GM18519 (cell line): ENCODE data around the gene ZNF597.

ENCODE experiments used
- ATAC-seq: cut with Tn5 transposase; IDR thresholded peaks from one replicate; pipeline ENCODE4 v1.9.1; 2021; ENCODE audit warnings: mild to moderate bottlenecking, moderate library complexity; ENCODE audit not compliant: unreplicated experiment, low FRiP score

The ZNF597 gene

GRCh38 chr16:3458278-3458851 lies 15.1 kb upstream of the ZNF597 start:
- ATAC-seq: no peak

DNA sequence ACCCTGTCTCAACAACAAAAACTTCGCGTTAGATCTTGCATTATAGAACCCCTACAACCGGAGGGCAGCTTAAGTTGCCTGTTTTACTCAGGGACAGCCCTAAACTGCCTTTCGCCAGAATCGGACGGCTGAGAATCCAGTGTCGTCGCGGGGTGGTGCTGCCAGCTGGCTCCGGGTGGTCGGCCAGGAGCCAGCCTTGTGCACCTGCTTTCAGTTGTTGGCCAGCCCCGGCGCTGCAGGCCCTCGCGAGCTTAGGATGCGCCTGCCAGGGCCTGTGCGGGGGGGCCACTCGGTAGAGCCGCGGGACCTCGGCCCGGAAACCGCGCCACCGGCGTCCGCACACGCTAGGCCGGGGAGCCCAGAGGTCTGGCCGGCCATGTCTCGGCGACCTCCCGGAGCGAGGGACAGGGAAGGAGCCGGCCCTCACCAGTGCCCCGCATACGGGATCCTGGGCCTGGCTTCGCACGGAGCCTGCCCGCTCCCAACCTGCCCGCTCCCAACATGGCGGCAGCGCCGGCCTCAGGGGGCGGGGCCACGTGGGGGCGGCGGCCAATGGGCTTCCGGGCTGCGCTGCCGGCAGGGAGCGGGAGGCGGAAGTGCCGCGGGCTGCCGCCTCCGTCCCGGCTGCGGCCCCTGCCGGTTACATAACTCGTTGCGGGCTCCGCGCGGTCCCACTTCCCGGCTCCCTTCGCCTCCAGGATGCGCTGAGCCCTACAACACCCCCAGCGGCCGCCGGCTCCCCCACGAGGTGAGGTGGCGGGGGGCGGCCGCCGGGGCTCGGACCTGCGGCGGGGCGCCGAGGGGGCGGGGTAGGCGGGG lies 14.3 kb upstream of the ZNF597 start:
- peak; percentile 65 for ATAC-seq

DNA sequence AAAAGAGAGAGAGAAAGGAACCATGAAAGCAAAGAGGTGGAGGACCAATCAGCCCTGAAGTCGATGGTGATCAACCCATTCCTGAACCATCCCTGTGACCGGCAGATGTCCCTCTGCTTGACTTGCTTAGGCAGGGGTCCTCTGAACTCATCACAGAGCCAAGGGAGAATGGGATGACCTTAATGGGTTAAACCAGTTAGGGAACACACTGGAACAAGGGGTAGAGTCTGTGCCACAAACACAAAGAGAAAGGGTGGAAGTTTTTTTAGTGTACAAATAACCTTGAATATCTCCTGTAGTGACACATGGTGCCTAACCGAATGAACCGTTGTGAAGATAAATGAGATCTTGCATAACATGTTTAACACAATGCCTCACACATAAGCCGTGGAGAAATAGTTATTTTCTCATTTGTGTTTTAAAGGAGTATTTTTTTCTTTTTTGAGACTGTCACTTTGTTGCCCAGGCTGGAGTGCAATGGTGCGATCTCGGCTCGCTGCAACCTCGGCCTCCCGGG lies 11.4 kb upstream of the ZNF597 start:
- no peak for ATAC-seq

DNA sequence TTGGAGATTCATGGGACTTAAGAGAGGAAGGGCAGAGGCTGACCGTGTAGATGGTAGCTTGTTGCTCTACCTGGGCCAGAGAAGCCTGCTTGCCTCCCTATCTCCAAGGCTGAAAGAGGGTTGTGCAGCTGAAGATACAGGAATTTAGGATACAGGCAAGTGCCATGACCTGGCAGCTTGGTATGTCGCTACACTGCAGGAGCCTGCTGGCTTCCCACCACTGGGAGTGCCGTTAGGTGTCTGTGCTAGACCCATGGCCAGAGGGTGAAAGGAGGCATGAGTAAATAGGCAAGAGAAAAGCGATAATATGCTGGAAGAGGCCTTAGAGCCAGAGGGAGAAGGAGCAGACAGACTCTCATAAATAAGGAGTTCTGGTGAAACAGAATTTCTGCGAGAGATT lies 10.8 kb upstream of the ZNF597 start:
- no peak for ATAC-seq

DNA sequence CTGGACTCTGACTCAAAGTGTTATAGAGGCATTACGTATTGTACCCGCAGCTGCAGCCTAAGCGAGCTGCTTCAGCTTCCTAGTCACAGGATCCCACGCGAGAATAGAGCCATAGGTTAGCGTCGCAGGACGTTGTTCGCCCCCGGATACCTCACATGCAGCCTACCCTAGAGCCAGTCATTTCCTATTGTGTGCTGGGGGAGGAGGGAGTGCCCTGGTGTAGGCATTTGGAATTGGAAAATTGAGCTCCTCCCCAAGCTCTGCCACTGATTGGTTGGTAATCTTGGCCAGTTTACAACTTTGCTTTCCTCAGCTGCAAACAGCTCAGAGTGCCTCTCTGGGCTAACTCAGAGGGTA lies 706 bp upstream of the ZNF597 start:
- no peak for ATAC-seq

DNA sequence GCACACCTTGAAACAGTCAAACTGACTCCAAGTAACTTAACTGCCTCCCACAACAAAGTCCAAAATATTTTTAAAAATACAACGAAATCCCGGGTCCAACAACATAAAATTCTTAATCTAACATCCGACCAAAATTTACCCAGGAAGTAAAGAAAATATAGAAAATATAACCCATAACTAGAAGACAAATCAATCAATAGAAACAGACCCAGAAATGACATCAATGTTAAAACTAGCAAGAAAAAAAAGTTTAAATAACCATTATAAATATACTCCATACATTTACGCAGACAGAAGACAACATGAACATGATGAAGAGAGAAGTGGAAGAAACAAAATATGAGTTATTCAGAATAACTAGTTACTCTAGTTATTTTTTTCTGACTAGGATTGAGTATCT lies 3.7 kb downstream of the ZNF597 start:
- no peak for ATAC-seq

- ATAC-seq: no peak
These were observed 8.9 kb downstream of the ZNF597 start for GRCh38 chr16:3434373-3434772.

- no peak for ATAC-seq
These were observed 11.5 kb downstream of the ZNF597 start for GRCh38 chr16:3431779-3432219.

DNA sequence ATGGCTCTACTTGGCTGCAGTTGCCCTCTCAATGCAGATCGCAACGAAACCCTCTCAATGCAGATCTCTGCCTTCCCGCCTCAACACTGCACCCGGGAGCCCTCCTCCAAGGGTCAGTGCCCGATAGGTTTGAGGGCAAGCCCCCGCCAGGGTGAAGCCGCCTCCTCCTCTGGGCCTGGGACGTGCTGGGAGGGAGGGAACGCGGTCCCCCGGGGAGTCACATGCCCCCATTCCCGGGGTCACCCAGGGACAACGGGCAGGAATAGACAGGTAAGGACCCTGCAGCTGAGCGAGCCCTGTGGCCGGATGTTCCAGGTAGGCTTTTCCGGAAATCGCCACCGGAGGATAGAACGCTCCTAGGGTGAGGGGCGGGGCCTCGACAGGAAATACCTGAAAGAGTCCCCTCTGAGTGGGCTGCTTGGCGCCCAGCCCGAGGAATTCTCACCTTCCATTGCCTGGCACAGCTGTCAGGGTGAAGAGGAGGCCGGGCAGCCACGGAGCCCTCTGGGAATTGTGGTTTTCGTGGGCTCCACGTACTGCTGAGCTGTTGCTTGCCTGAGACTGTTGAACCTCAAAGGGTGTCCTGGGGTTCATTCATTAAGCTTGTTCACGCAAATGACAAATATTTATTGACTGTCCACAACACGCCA lies 29.4 kb downstream of the ZNF597 start:
- no peak for ATAC-seq

DNA sequence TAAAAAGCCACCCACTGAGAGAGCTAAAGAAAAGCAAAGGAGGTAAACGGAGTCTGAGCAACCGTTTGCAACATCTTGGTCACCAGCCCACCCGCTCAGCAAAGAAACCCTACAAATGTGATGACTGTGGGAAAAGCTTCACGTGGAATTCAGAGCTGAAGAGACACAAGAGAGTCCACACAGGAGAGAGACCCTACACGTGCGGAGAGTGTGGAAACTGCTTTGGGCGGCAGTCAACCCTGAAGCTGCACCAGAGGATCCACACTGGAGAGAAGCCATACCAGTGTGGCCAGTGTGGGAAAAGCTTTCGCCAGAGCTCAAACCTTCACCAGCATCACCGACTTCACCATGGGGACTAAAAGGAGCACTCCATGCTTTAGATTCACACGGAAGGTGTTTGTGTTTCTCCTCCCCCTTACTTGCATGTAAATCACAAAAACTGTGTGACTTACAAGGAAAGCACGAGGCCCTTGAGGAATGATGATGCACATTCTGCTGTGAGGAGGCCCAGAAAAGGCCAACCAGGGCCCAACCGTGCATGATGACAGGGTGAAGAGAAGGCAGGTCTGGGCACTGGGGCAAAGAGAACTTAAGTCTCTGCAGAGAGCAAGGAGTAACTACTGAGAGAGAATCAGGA lies 34.6 kb downstream of the ZNF597 start:
- ATAC-seq: no peak

- no peak for ATAC-seq
These were observed 41.4 kb downstream of the ZNF597 start for GRCh38 chr16:3401719-3402397.

GRCh38 chr16:3400779-3401688 lies 42.3 kb downstream of the ZNF597 start, which contains the start of the genes ZNF174 and ZSCAN32:
Gene ZNF174, plus strand, starts transcription at chr16:3401215. Its CDS starts 790 bp downstream, at chr16:3402005.
Gene ZSCAN32, minus strand, starts transcription at chr16:3401004. Its CDS starts 3,447 bp downstream, at chr16:3397557.
- peak; percentile 91 for ATAC-seq

DNA sequence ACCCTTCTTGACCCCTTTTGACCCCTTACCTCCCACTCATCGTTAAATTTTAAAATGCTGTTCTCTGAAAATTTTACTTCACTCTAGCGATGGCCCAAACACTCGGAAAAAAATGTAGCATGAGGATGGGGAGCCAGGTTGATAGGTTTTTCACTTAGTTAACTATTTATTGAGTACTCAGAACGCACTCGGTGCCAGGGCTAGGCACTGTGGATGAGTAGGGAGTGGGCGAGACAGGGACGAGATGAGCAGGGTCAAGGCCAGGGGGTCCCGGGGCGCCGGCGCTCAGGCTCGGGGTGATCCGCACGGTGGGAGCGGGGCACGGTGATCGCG lies 42.9 kb downstream of the ZNF597 start:
- no peak for ATAC-seq

- no peak for ATAC-seq
These were observed 53.5 kb downstream of the ZNF597 start for GRCh38 chr16:3389663-3390338.

- no peak for ATAC-seq
These were observed 55.0 kb downstream of the ZNF597 start for GRCh38 chr16:3388325-3388724.

DNA sequence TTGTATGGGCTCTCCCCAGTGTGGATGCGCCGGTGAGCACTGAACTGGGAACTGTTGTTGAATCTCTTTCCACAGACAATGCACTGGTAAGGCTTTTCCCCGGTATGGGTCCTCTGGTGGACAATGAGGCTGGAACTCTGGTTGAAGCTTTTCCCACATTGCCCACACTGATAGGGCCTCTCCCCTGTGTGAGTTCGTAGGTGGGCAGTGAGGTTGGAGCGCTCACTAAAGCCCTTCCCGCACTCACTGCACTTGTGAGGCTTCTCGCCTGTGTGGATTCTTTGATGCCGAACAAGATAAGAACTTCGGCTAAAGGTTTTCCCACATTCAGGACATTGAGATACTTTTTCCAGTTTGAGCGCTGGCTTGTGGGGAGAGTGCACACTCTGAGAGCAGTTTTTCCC lies 60.3 kb downstream of the ZNF597 start:
- ATAC-seq: no peak
